Measurements from ENCODE around the gene C1orf167.

C1orf167 gene

GRCh38 chr1:11770011-11770410, 8.0 kb downstream of the C1orf167 start:
- Histone ChIP-seq H3K9me3 (no peaks in the 10 kb centered on the region), H3K4me1 (no peaks in the 10 kb centered on the region), H3K27me3 (peaks cover 0 to 28% of the 10 kb centered on the region in 2 donors), H3K27ac (no peak overlapping the region), H3K36me3 (no peaks in the 10 kb centered on the region), H3K4me3 (no peak overlapping the region)
- DNase-seq: no peak
- intact Hi-C loops (cut with DNase I; ENCODE audit: low total_unique reads): no loop called here
- TF ChIP-seq CTCF (IDR thresholded peaks at IDR 0.05): no peak

- TF ChIP-seq CTCF (IDR thresholded peaks at IDR 0.05): no peak
- Histone ChIP-seq H3K27ac (no peak overlapping the region), H3K4me1 (no peaks in the 10 kb centered on the region), H3K9me3 (no peaks in the 10 kb centered on the region), H3K36me3 (no peaks in the 10 kb centered on the region), H3K27me3 (peaks cover 0 to 19% of the 10 kb centered on the region in 2 donors), H3K4me3 (no peak overlapping the region)
- intact Hi-C loops (cut with DNase I; ENCODE audit: low total_unique reads): no loop called here
- no peak for DNase-seq
Measured at GRCh38 chr1:11771481-11772043, 9.6 kb downstream of the C1orf167 start.

GRCh38 chr1:11772458-11772857, 10.5 kb downstream of the C1orf167 start:
- no peaks in the 10 kb centered on the region for H3K9me3 ChIP-seq
- no peak overlapping the region for H3K27ac ChIP-seq
- no peak for TF ChIP-seq CTCF (IDR thresholded peaks at IDR 0.05)
- peaks cover 0 to 12% of the 10 kb centered on the region in 2 donors for H3K27me3 ChIP-seq
- DNase-seq: no peak
- no peaks in the 10 kb centered on the region for H3K36me3 ChIP-seq
- H3K4me3 ChIP-seq: no peak overlapping the region
- intact Hi-C loops (cut with DNase I; ENCODE audit: low total_unique reads): no loop called here
- H3K4me1 ChIP-seq: no peaks in the 10 kb centered on the region

- Histone ChIP-seq H3K27ac (no peak overlapping the region), H3K9me3 (no peaks in the 10 kb centered on the region), H3K4me1 (no peaks in the 10 kb centered on the region), H3K4me3 (no peak overlapping the region), H3K27me3 (peaks cover 0 to 12% of the 10 kb centered on the region in 2 donors), H3K36me3 (no peaks in the 10 kb centered on the region)
- no peak for TF ChIP-seq CTCF (IDR thresholded peaks at IDR 0.05)
- intact Hi-C loops (cut with DNase I; ENCODE audit: low total_unique reads): no loop called here
- DNase-seq: no peak
Measured at GRCh38 chr1:11774753-11775152, 12.8 kb downstream of the C1orf167 start.

GRCh38 chr1:11777658-11778322, 15.8 kb downstream of the C1orf167 start:
- Histone ChIP-seq H3K36me3 (no peaks in the 10 kb centered on the region), H3K27me3 (peaks cover 0 to 4% of the 10 kb centered on the region in 2 donors), H3K4me3 (no peak overlapping the region), H3K9me3 (no peaks in the 10 kb centered on the region), H3K27ac (no peak overlapping the region), H3K4me1 (no peaks in the 10 kb centered on the region)
- intact Hi-C loops (cut with DNase I; ENCODE audit: low total_unique reads): no loop called here
- no peak for DNase-seq
- TF ChIP-seq CTCF (IDR thresholded peaks at IDR 0.05): no peak
